Erythroblast (primary cell): Measurements from ENCODE around the gene ERC2.

Experiments
- GATA1 ChIP-seq: IDR thresholded peaks from 2 replicates; pipeline ENCODE4 v1.6.1; 2011; ENCODE audit warnings: low read depth, mild to moderate bottlenecking, control low read depth, low read length, moderate library complexity
- POLR2A ChIP-seq: IDR thresholded peaks from 2 replicates; pipeline ENCODE4 v1.6.1; 2011; ENCODE audit warnings: mild to moderate bottlenecking, low read length

GRCh38 chr3:56304069-56304468 is 164.2 kb downstream of the ERC2 start:
- no peak for TF ChIP-seq POLR2A
- TF ChIP-seq GATA1 = no peak
